HepG2 (cell line): Measurements from ENCODE around the gene CLEC16A. TPM values are rescaled to one million over a fixed set of nuclear protein-coding genes. Genes with fewer than 3 reads are reported as not detected.

Source experiments
- CENPT ChIP-seq: sonication (generic); formaldehyde crosslinking; IDR thresholded peaks from 2 replicates; pipeline ENCODE4 v1.8.0; 2022; ENCODE audit warnings: low read depth, mild to moderate bottlenecking, moderate library complexity, missing genetic modification reagents
- CREB1 ChIP-seq, 2 experiments: fragments of 450-650 bp in 1 of 2; IDR thresholded peaks; 2 replicates each; pipeline ENCODE4 v1.6.1; 2016 to 2017; ENCODE audit warnings: control low read depth in 1 of 2, mild to moderate bottlenecking in 1 of 2, missing compliant biosample characterization in 1 of 2, missing genetic modification characterization in 1 of 2
- HNF4G ChIP-seq, 2 experiments: sonication (generic) in 1 of 2; formaldehyde crosslinking in 1 of 2; IDR thresholded peaks; 2 replicates each; pipeline versions ENCODE4 v1.4.0 to v1.6.1; 2011 to 2020; ENCODE audit warnings: borderline replicate concordance in 2 of 2, low read depth in 2 of 2, mild to moderate bottlenecking in 2 of 2, low read length in 1 of 2, missing genetic modification reagents in 1 of 2, moderate library complexity in 1 of 2
- MEF2D ChIP-seq: sonication (generic); formaldehyde crosslinking; IDR thresholded peaks from 2 replicates; pipeline ENCODE4 v1.5.1; 2020; ENCODE audit warnings: mild to moderate bottlenecking, missing genetic modification reagents
- NR2C2 ChIP-seq: sonication (generic); formaldehyde crosslinking; IDR thresholded peaks from 2 replicates; pipeline ENCODE4 v1.4.0; 2020; ENCODE audit warnings: missing genetic modification reagents, mild to moderate bottlenecking, moderate library complexity, borderline replicate concordance
- RARA ChIP-seq: IDR thresholded peaks from 2 replicates; pipeline ENCODE4 v1.6.1; 2016; ENCODE audit warnings: missing genetic modification reagents, missing compliant biosample characterization
- RARG ChIP-seq: sonication (generic); formaldehyde crosslinking; IDR thresholded peaks from 2 replicates; pipeline ENCODE4 v1.4.0; 2020; ENCODE audit warnings: low read depth, mild to moderate bottlenecking, missing genetic modification reagents
- SMAD9 ChIP-seq: sonication (generic); formaldehyde crosslinking; IDR thresholded peaks from 2 replicates; pipeline ENCODE4 v1.5.1; 2020; ENCODE audit warnings: mild to moderate bottlenecking, missing genetic modification reagents
- TEAD3 ChIP-seq: optimal IDR thresholded peaks from 2 replicates; pipeline ENCODE3; 2016; ENCODE audit warnings: borderline replicate concordance
- ZFP41 ChIP-seq: sonication (generic); formaldehyde crosslinking; IDR thresholded peaks from 2 replicates; pipeline ENCODE4 v1.4.0; 2020; ENCODE audit warnings: mild to moderate bottlenecking, missing genetic modification reagents, borderline replicate concordance
- ZNF501 ChIP-seq: sonication (generic); formaldehyde crosslinking; IDR thresholded peaks from 2 replicates; pipeline ENCODE4 v1.5.1; 2020; ENCODE audit warnings: mild to moderate bottlenecking, moderate library complexity, missing genetic modification reagents
- ZNF614 ChIP-seq: IDR thresholded peaks from 2 replicates; pipeline ENCODE4 v1.6.1; 2018; ENCODE audit warnings: missing biosample characterization, missing genetic modification reagents, inconsistent platforms, borderline replicate concordance
- ZNF724P ChIP-seq: sonication (generic); formaldehyde crosslinking; IDR thresholded peaks from 2 replicates; pipeline ENCODE4 v1.8.0; 2022; ENCODE audit warnings: missing genetic modification reagents, borderline replicate concordance
- polyA plus RNA-seq, 8 experiments: library from polyadenylated mRNA; depleted of rRNA in 3 of 8; stranded (reverse) in 7 of 8; unstranded in 1 of 8; fragments of >200 nt; fragmentation: Illumina TruSeq in 4 of 8; extraction: Trizol in 4 of 8; gene quantifications; 2 replicates each; pipeline versions ENCODE4 v1.2.1 to v1.2.3, GENCODE V29; 2011 to 2016; ENCODE audit warnings: low read depth in 4 of 8, missing spikeins in 1 of 8, mixed read lengths in 1 of 8; ENCODE audit not compliant: insufficient read depth in 1 of 8
- total RNA-seq, 5 experiments: library from RNA; depleted of rRNA; stranded (reverse); fragments of >200 nt; fragmentation: Illumina TruSeq; extraction: Trizol; gene quantifications; 2 replicates each; pipeline ENCODE4 v1.2.3, GENCODE V29; 2016; ENCODE audit warnings: low read depth in 1 of 5
- TF ChIP-seq, protein P1 (sequence below): sonication (generic); formaldehyde crosslinking; IDR thresholded peaks from 2 replicates; pipeline ENCODE4 v1.5.1; 2020; ENCODE audit warnings: mild to moderate bottlenecking, moderate library complexity, missing genetic modification reagents
- TF ChIP-seq, protein P2 (sequence below): sonication (generic); formaldehyde crosslinking; IDR thresholded peaks from 2 replicates; pipeline ENCODE4 v1.4.0; 2020; ENCODE audit warnings: mild to moderate bottlenecking, missing genetic modification reagents
- TF ChIP-seq, protein P3 (sequence below): sonication (generic); formaldehyde crosslinking; IDR thresholded peaks from 2 replicates; pipeline ENCODE4 v1.5.0; 2020; ENCODE audit warnings: missing genetic modification reagents
- TF ChIP-seq, protein P4 (sequence below): IDR thresholded peaks from 2 replicates; pipeline ENCODE4 v1.6.1; 2012; ENCODE audit warnings: inconsistent platforms
- TF ChIP-seq, protein P5 (sequence below): sonication (generic); formaldehyde crosslinking; IDR thresholded peaks from 2 replicates; pipeline ENCODE4 v1.8.0; 2022; ENCODE audit warnings: mild to moderate bottlenecking, missing genetic modification reagents; ENCODE audit not compliant: insufficient replicate concordance

Gene CLEC16A
- total and polyA plus RNA-seq, 2 of the 13 experiments (the other 11 are each of a cell fraction or from before 2014, with no cell fraction given): 8.5 to 10.3 TPM

DNA sequence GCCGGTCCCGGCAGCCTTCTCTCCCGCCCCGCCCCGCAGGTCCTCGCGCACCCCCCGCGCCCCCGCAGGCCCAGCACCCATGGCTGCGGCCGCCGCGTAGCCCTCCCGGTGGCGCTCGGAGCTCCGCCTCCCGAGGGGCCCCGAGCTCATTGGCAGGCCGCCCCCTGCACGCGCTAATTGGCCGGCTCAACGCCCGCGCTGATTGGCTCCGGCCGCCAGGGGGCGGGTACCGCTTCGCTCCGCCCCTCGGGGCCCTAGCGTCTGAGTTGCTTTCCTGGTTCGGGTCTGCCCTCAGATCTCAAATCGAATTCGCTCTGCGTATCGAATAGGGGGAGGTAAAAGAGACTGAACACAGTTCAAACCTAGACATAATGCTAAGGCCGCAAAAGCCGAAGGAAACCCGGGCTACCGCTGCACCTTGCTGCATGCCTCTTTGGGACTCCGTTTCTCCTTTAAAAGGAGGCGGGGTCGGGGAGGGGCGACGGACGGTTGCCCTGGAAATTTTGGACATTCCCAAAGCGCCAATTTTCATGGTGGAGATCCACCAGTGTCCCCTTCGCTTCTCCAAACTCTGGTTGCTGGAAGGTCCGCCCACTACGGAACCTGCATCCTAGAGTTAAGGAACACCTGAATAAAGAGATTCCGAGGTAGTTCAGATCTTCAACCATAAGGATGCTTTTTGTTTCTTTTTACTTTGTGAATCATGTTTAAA, 1.9 kb upstream of the CLEC16A start, which contains the start of gene DEXI (continued):
- TF ChIP-seq, protein P1, sequence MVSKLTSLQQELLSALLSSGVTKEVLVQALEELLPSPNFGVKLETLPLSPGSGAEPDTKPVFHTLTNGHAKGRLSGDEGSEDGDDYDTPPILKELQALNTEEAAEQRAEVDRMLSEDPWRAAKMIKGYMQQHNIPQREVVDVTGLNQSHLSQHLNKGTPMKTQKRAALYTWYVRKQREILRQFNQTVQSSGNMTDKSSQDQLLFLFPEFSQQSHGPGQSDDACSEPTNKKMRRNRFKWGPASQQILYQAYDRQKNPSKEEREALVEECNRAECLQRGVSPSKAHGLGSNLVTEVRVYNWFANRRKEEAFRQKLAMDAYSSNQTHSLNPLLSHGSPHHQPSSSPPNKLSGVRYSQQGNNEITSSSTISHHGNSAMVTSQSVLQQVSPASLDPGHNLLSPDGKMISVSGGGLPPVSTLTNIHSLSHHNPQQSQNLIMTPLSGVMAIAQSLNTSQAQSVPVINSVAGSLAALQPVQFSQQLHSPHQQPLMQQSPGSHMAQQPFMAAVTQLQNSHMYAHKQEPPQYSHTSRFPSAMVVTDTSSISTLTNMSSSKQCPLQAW: peak; percentile 76; the same call in 1 of the 2 replicates
- TF ChIP-seq TEAD3 (CRISPR knock-in tag): peak; percentile 57
- TF ChIP-seq, protein P2, sequence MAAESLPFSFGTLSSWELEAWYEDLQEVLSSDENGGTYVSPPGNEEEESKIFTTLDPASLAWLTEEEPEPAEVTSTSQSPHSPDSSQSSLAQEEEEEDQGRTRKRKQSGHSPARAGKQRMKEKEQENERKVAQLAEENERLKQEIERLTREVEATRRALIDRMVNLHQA (CRISPR knock-in tag): peak; percentile 81; the same call in 1 of the 2 replicates
- 0 out of 2 replicates have a peak, but pooled peaks have one; percentile 4 for TF ChIP-seq NR2C2 (CRISPR knock-in tag)
- 0 out of 2 replicates have a peak, but pooled peaks have one; percentile 9 for TF ChIP-seq MEF2D (CRISPR knock-in tag)
- TF ChIP-seq, protein P3, sequence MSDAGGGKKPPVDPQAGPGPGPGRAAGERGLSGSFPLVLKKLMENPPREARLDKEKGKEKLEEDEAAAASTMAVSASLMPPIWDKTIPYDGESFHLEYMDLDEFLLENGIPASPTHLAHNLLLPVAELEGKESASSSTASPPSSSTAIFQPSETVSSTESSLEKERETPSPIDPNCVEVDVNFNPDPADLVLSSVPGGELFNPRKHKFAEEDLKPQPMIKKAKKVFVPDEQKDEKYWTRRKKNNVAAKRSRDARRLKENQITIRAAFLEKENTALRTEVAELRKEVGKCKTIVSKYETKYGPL (CRISPR knock-in tag): no peak
- peak; percentile 93 for TF ChIP-seq ZNF501 (CRISPR knock-in tag)
- TF ChIP-seq SMAD9: no peak
- TF ChIP-seq ZNF724P: peak; percentile 55; the same call in 1 of the 2 replicates
- TF ChIP-seq HNF4G (IDR thresholded peaks at IDR 0.05; ENCODE audit: borderline replicate concordance, low read depth, low read length): no peak
- TF ChIP-seq HNF4G (CRISPR knock-in tag; IDR thresholded peaks at IDR 0.05; ENCODE audit: borderline replicate concordance, low read depth): no peak
- TF ChIP-seq CREB1 (IDR thresholded peaks at IDR 0.05): peak; percentile 43; the same call in 1 of the 2 replicates
- TF ChIP-seq CREB1 (CRISPR knock-in tag; IDR thresholded peaks at IDR 0.05): peak; percentile 44; the same call in 1 of the 2 replicates
- TF ChIP-seq RARG (CRISPR knock-in tag): 0 out of 2 replicates have a peak, but pooled peaks have one; percentile 36
- peak; percentile 42 for TF ChIP-seq RARA (CRISPR knock-in tag)
- TF ChIP-seq, protein P4, sequence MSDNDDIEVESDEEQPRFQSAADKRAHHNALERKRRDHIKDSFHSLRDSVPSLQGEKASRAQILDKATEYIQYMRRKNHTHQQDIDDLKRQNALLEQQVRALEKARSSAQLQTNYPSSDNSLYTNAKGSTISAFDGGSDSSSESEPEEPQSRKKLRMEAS: peak; percentile 69
- 0 out of 2 replicates have a peak, but pooled peaks have one; percentile 60 for TF ChIP-seq ZNF614
- TF ChIP-seq, protein P5, sequence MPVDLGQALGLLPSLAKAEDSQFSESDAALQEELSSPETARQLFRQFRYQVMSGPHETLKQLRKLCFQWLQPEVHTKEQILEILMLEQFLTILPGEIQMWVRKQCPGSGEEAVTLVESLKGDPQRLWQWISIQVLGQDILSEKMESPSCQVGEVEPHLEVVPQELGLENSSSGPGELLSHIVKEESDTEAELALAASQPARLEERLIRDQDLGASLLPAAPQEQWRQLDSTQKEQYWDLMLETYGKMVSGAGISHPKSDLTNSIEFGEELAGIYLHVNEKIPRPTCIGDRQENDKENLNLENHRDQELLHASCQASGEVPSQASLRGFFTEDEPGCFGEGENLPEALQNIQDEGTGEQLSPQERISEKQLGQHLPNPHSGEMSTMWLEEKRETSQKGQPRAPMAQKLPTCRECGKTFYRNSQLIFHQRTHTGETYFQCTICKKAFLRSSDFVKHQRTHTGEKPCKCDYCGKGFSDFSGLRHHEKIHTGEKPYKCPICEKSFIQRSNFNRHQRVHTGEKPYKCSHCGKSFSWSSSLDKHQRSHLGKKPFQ (CRISPR knock-in tag): no peak
- peak; percentile 30; the same call in 1 of the 2 replicates for TF ChIP-seq CENPT (CRISPR knock-in tag)
- no peak; the same call in 1 of the 2 replicates for TF ChIP-seq ZFP41 (CRISPR knock-in tag)
